Measurements from ENCODE around the gene ADSS1. TPM values are rescaled to one million over a fixed set of nuclear protein-coding genes. Genes with fewer than 3 reads are reported as not detected.
A peak's percentile ranks its signal among the peaks of the same experiment; 100 is the strongest.
"Not testable (repeated sequence)": the region's sequence is repeated elsewhere in the genome, so short reads cannot be mapped to it uniquely, and the experiment has no call there.

The ADSS1 gene
- total RNA-seq, 2 donors from 2014 or later, result 86.2 to 102 TPM

DNA sequence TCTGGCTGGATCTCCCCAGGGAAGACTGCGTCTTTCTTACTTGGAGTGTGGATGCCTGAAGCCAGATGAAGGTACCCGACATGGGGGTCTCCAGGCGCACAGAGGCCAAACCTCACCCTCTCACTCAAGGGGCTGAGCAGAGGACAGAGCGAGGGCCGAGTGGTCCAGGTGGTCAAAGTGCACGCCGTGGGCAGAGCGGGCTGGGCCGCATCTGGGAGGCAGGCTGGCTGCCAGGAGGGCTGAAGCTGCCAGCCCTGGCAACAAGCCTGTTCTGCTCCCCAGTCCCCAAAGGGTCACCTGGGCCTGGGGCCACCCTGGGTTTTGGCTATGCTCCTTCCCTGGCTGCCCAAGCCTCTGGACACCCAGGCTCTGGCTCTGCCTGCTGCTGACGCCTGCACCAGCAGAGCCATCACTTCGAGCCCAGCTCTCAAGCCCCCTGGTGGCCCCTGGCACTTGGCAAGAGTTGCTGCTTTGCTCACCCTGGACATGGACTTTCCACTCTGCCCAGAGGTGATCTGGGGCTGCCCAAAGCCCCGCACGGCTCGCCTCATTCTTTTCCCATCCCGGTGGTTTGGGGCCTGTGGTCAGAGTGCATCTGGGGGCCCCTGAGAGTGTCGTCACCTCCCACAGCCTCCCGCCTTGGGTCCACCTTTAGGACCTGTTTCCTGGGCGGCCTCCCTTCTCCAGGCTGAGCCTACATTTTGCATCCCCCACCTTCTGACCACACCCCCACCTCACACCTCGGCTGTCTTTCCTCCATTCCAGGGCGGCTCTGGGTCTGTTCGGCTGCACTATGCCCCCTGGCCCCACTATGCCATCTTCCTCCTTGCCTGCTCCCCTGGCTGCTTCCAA is 2.8 kb downstream of the ADSS1 start:
- ATAC-seq (peak in 1 of 2 donors; percentile 4), DNase-seq (no peak)
- intact Hi-C loops (cut with DNase I), result no loop called here

DNA sequence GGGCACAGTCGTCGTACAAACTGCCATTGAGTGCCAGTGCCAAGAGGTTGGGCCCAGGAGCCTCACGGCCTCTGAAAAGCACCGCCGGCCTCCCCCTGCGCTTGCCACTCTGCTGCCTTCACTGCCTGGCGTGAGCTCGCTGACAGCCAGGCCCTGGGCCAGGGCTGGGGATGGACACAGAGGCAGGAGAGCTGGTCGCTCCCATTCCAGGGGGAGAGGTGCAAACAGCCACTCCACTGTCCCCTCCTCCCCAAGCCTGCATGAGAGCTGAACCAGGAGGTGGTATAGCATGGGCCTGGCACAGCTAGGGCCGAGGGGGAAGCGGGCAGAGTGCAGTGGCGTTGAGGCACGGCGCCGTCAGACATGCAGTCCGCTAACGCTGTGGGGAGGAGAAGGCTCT is 4.6 kb downstream of the ADSS1 start:
- DNase-seq (no peak), ATAC-seq (no peak)
- intact Hi-C loops (cut with DNase I), result no loop called here

DNA sequence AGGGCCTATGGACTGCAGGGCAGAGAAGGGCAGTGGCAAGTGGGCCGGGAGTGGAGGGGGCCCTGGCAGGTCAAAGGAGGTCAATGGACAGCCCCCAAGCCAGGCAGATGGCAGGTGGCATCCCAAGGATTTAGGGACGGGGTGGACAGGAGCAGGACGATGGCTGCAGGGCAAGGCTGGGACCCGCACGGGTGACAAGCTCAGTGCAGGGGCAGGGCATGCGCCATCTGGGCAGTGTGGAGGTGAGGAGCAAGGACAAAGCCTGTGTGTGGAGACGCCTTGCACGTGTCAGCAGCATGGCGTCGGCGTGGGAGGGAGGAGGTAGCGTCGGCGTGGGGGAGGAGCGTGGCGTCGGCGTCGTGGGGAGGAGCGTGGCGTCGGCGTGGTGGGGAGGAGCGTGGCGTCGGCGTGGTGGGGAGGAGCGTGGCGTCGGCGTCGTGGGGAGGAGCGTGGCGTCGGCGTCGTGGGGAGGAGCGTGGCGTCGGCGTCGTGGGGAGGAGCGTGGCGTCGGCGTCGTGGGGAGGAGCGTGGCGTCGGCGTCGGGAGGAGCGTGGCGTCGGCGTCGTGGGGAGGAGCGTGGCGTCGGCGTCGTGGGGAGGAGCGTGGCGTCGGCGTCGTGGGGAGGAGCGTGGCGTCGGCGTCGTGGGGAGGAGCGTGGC is 5.3 kb downstream of the ADSS1 start:
- DNase-seq; ATAC-seq; intact Hi-C loops (cut with DNase I): not testable (repeated sequence)

DNA sequence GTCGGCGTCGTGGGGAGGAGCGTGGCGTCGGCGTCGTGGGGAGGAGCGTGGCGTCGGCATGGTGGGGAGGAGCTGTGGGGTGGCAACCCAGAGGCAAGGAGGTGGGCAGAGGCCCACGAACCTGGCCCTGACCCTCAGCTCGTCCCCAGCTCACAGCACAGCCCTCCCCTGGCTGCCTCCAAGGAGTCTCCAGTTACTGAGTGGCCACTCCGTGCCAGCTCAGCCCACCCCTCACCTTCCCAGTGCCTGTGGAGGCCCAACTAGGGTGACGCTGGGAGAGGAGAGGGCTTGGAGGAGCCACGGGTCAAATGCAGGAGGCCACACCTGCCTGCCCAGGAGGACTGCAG is 5.8 kb downstream of the ADSS1 start:
- ATAC-seq, result no peak
- DNase-seq, result no peak
- intact Hi-C loops (cut with DNase I), result no loop called here

- intact Hi-C loops (cut with DNase I), result no loop called here
- no peak for ATAC-seq
- no peak for DNase-seq
Measured at GRCh38 chr14:104730487-104730886, 6.5 kb downstream of the ADSS1 start.

GRCh38 chr14:104731320-104732294 is 7.6 kb downstream of the ADSS1 start:
- no peak for DNase-seq
- ATAC-seq, result no peak
- intact Hi-C loops (cut with DNase I), result no loop called here

DNA sequence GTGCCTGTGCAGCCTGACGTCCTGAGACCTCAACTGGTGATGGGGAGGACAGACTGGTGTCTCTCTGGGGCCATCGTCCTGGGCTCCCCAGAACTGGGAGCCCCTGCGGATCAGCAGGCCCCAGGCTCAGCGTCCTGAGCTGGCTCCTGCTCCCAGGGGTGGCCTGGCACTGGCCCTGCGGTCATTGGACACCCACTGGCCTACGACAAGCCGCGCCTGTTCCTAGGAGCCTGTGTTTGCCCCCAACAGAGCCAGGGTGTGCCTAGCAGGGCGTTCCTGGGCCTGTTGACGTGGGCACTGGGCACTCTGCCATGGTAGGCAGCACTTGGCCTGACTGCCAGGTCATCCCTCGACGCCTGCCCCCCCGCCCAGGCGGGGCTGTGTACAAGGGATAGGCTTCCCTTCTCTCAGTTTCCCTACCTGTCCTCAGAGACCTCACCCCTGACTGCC is 8.4 kb downstream of the ADSS1 start:
- ATAC-seq, result peak; percentile 17 to 48
- DNase-seq, result peak; percentile 87
- intact Hi-C loops (cut with DNase I), result no loop called here

DNA sequence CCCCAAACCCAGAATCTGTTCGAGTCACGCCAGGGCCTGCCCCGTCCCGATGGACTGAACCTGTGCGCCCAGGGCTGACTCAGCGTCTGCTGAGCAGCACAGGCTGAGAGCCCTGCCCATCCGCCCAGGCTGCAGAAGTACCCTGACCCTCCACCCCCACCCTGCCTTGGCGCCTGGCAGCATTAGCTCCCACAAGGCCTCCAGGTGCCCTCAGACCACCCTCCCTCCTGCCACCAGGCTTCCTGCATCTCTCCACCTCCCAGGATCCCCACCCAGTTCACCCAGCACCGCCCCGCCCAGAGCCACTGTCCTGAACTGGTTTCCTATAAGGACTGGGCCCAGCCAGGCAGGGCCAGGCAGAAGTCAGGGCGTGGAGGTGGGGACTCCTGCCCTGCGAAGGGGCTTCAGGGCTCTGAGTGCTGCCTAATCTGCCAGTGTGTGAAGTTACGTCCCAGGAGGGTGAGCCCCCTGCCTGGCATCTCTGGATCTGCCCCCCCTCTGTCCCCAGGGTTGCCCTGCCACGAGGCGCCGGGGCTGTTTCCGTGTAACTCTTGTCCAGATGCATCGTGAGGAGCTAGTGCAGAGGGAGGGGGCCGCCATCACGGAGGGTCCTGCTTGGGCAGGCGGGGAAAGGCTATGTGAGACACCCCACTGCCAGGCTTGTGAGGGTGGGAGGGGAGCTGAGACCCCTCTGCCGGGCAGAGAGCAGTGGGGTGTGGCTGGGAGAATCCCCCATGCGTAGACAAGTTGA is 9.1 kb downstream of the ADSS1 start:
- no peak for DNase-seq
- intact Hi-C loops (cut with DNase I), result no loop called here
- ATAC-seq, result peak in 1 of 2 donors; percentile 4

GRCh38 chr14:104734051-104734587 is 10.1 kb downstream of the ADSS1 start:
- DNase-seq, result no peak
- ATAC-seq, result no peak
- intact Hi-C loops (cut with DNase I), result no loop called here

DNA sequence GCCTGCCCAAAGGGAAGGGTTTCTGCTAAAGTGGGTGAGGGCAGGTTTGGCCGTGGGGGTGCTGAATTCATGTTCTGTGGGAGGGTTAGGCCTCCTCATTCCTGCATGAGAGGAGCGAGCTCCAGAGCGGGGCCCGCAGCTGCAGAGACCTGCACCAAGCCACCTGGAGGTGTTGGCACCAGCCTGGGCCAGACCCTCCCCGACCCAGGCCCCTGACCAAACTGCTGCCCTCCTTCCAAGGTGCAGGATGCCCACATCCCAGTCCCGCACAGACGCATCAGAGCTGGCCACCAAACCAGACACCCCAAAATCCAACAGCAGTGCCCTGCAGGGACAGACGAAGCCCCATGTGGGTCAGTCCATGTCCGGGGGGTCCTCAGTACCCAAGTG is 10.6 kb downstream of the ADSS1 start:
- intact Hi-C loops (cut with DNase I), result no loop called here
- no peak for ATAC-seq

GRCh38 chr14:104734991-104735779 is 11.2 kb downstream of the ADSS1 start:
- DNase-seq (no peak), ATAC-seq (peak; percentile 2 to 19)
- intact Hi-C loops (cut with DNase I), result no loop called here

More for the DNA sequence above, 10.6 kb downstream of the ADSS1 start:
- DNase-seq, result no peak

DNA sequence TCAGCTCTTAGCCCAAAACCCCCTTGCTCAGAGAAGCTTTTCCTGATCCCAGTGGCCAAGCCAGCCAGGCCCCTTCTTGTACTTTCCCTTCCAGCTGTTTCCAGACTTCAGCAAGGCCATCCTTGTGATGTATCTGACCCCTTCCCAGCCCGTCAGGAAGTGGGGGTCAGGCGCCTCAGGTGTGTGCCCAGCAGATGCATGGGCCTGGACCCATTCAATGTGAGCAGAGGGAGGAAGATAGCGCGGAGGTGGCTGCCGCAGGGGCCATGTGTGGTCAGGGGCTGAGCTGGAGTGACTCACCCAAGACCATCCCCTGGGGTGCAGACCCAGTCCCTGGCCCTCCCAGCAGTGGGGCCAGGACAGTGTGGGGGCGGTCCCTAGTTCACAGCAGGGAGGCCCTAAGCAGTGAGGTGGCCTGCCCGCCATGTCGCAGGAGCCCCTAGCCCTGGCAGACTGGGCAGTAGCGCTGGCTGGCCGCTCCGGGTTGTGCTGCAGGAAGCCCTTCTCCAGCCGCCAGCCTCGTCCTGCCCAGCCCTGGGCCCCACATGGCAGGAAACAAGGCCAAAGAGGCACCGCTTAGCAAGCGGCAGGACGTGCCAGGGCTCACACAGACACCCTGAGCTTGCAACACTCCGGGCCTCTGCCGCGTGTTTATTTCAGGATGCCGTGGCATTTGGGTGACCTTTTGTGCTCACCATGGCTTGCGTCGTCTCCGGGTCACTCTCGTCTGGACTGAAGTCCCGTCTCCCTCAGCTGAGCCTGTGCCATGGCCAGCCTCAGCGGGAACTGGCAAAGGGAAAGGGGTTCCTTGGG is 12.0 kb downstream of the ADSS1 start:
- DNase-seq (peak; percentile 93), ATAC-seq (peak; percentile 79 to 88)
- intact Hi-C loops (cut with DNase I), result no loop called here

GRCh38 chr14:104738375-104739019 is 14.5 kb downstream of the ADSS1 start:
- no peak for ATAC-seq

GRCh38 chr14:104739026-104739425 is 15.0 kb downstream of the ADSS1 start:
- ATAC-seq (no peak), DNase-seq (no peak)
- intact Hi-C loops (cut with DNase I), result no loop called here

More at GRCh38 chr14:104738375-104739019, 14.5 kb downstream of the ADSS1 start:
- no peak for DNase-seq
- intact Hi-C loops (cut with DNase I), result no loop called here

DNA sequence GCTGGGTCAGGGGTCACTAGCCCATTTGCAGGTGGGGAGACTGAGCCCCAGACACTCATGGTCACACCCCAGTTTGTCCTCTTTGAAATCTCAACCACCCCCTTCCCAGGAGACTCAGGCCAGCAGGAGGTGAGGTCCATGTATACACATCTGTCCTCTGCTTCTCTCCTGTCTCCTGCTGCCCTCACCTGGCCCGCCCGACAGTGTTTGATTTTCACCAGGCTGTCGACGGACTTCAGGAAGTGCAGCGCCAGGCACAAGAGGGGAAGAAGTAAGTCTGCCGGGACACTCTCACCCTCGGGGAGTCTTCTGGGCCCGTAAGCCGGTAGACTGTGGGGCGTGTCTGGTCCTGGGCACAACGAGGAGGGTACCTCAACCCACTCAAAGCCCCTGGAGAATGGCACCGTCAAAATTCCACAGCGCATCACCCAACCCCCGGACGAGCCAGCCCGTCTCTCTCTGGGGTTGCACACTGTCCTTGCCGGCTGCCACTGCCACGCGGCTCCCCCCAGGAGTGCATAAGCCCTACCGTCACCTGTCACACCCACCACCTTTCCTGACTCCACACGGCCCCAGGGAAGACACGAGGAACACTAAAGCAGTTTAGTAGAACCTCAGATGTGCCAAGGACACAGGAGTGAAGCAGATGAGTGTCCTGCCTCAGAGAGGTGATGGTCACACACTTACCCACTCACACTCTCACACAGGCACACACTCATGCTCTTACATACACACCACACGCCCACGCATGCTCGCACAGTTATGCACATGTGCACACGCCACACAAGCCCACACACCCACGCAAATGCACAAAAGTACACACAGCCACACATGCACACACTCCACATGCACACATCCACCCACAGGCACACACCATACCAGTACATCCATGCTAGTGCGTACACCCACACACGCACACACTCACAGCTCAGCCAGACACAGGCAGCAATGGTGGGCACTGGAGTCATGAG is 15.8 kb downstream of the ADSS1 start:
- no peak for ATAC-seq
- no peak for DNase-seq
- intact Hi-C loops (cut with DNase I), result no loop called here
